H9 (cell line): Measurements from ENCODE around the gene FBRSL1. TPM values are rescaled to one million over a fixed set of nuclear protein-coding genes. Genes with fewer than 3 reads are reported as not detected.

ENCODE experiments used
- DNase-seq: peaks from one replicate; pipeline ENCODE4 v3.0.0-alpha.2; 2017
- H2AFZ ChIP-seq: one replicate; pipeline ENCODE4 v1.6.1; 2013; ENCODE audit warnings: mild to moderate bottlenecking, low read length, control low read depth, moderate library complexity
- H2AK5ac ChIP-seq: 2 replicates; pipeline ENCODE4 v1.6.1; 2013; ENCODE audit warnings: low read length, control low read depth, mixed read lengths; ENCODE audit not compliant: insufficient read length
- H2BK120ac ChIP-seq: one replicate; pipeline ENCODE4 v1.6.1; 2013; ENCODE audit warnings: low read depth, mild to moderate bottlenecking, low read length, control low read depth, inconsistent platforms; ENCODE audit not compliant: poor library complexity, severe bottlenecking
- H2BK12ac ChIP-seq: 2 replicates; pipeline ENCODE4 v1.6.1; 2013; ENCODE audit warnings: low read length, control low read depth, mixed read lengths, low read depth; ENCODE audit not compliant: insufficient read length
- H2BK15ac ChIP-seq: 2 replicates; pipeline ENCODE4 v1.6.1; 2013; ENCODE audit warnings: low read depth, low read length, control low read depth
- H2BK20ac ChIP-seq: one replicate; pipeline ENCODE4 v1.6.1; 2013; ENCODE audit warnings: low read depth, mild to moderate bottlenecking, low read length, control low read depth, inconsistent platforms; ENCODE audit not compliant: poor library complexity, severe bottlenecking
- H2BK5ac ChIP-seq: 2 replicates; pipeline ENCODE4 v1.6.1; 2013; ENCODE audit warnings: low read length, control low read depth, mixed read lengths; ENCODE audit not compliant: insufficient read length
- H3K14ac ChIP-seq: 2 replicates; pipeline ENCODE4 v1.6.1; 2013; ENCODE audit warnings: low read length, control low read depth; ENCODE audit not compliant: insufficient read depth
- H3K18ac ChIP-seq: 2 replicates; pipeline ENCODE4 v1.6.1; 2013; ENCODE audit warnings: low read depth, mild to moderate bottlenecking, mixed read lengths, low read length, control low read depth; ENCODE audit not compliant: insufficient read length
- H3K23ac ChIP-seq: 2 replicates; pipeline ENCODE4 v1.6.1; 2013; ENCODE audit warnings: low read length, control low read depth, mixed read lengths, low read depth; ENCODE audit not compliant: insufficient read length
- H3K23me2 ChIP-seq: 2 replicates; pipeline ENCODE4 v1.6.1; 2013; ENCODE audit warnings: low read depth, mild to moderate bottlenecking, mixed read lengths, low read length, control low read depth; ENCODE audit not compliant: insufficient read length, poor library complexity, severe bottlenecking
- H3K27ac ChIP-seq: 2 replicates; pipeline ENCODE4 v1.5.1; 2013; ENCODE audit warnings: low read length, control low read depth, mixed read lengths, low read depth; ENCODE audit not compliant: insufficient read length
- H3K27me3 ChIP-seq: 2 replicates; pipeline ENCODE4 v1.6.1; 2013; ENCODE audit warnings: low read length, control low read depth, inconsistent platforms; ENCODE audit not compliant: insufficient read depth
- H3K4ac ChIP-seq: 2 replicates; pipeline ENCODE4 v1.6.1; 2013; ENCODE audit warnings: low read depth, mild to moderate bottlenecking, control low read depth, inconsistent platforms, low read length, moderate library complexity
- H3K4me1 ChIP-seq: 2 replicates; pipeline ENCODE4 v1.6.1; 2013; ENCODE audit warnings: low read length, control low read depth, inconsistent platforms; ENCODE audit not compliant: insufficient read depth
- H3K4me2 ChIP-seq: 2 replicates; pipeline ENCODE4 v1.6.1; 2013; ENCODE audit warnings: low read length, control low read depth, mixed read lengths; ENCODE audit not compliant: insufficient read length, insufficient read depth
- H3K56ac ChIP-seq: 2 replicates; pipeline ENCODE4 v1.6.1; 2013; ENCODE audit warnings: low read depth, mild to moderate bottlenecking, mixed read lengths, low read length, control low read depth; ENCODE audit not compliant: insufficient read length
- H3K79me1 ChIP-seq: 2 replicates; pipeline ENCODE4 v1.6.1; 2013; ENCODE audit warnings: low read depth, mild to moderate bottlenecking, moderate library complexity, low read length, control low read depth, inconsistent platforms; ENCODE audit not compliant: insufficient read depth, poor library complexity, severe bottlenecking
- H3K79me2 ChIP-seq: 2 replicates; pipeline ENCODE4 v1.6.1; 2013; ENCODE audit warnings: low read length, control low read depth, inconsistent platforms; ENCODE audit not compliant: insufficient read depth
- H3K9ac ChIP-seq: 2 replicates; pipeline ENCODE4 v1.6.1; 2013; ENCODE audit warnings: low read length, control low read depth, mixed read lengths; ENCODE audit not compliant: insufficient read length; ENCODE audit errors: extremely low read depth
- H3K9me3 ChIP-seq: one replicate; pipeline ENCODE4 v1.6.1; 2013; ENCODE audit warnings: low read depth, low read length, inconsistent platforms; ENCODE audit not compliant: control insufficient read depth
- H3T11ph ChIP-seq: one replicate; pipeline ENCODE4 v1.6.1; 2013; ENCODE audit warnings: mild to moderate bottlenecking, low read length, control low read depth, inconsistent platforms
- H4K20me1 ChIP-seq: one replicate; pipeline ENCODE4 v1.6.1; 2013; ENCODE audit not compliant: control insufficient read depth, insufficient read length, insufficient read depth
- H4K5ac ChIP-seq: 2 replicates; pipeline ENCODE4 v1.6.1; 2013; ENCODE audit warnings: low read depth, mild to moderate bottlenecking, mixed read lengths, low read length, control low read depth; ENCODE audit not compliant: insufficient read length
- H4K8ac ChIP-seq: replicated peaks from 2 replicates; pipeline ENCODE4 v1.6.1; 2013; ENCODE audit warnings: low read length, control low read depth, mixed read lengths, low read depth; ENCODE audit not compliant: insufficient read length
- H4K91ac ChIP-seq: 2 replicates; pipeline ENCODE4 v1.6.1; 2013; ENCODE audit warnings: low read depth, mild to moderate bottlenecking, moderate library complexity, mixed read lengths, low read length, control low read depth; ENCODE audit not compliant: insufficient read length
- H3K27ac Mint-ChIP-seq, 3 experiments: 2 replicates in 2 of 3; 3 replicates in 1 of 3; pipeline ENCODE4 v1.8.0; 2020 to 2021; ENCODE audit warnings: mixed read lengths in 3 of 3, mild to moderate bottlenecking in 1 of 3, moderate library complexity in 1 of 3
- H3K27me3 Mint-ChIP-seq: 2 replicates; pipeline ENCODE4 v1.8.0; 2021; ENCODE audit warnings: low read depth, mild to moderate bottlenecking, moderate library complexity, mixed read lengths
- H3K36me3 Mint-ChIP-seq, 3 experiments: 2 replicates in 2 of 3; 3 replicates in 1 of 3; pipeline ENCODE4 v1.8.0; 2020 to 2021; ENCODE audit warnings: low read depth in 3 of 3, mixed read lengths in 3 of 3; ENCODE audit not compliant: insufficient read depth in 1 of 3
- H3K4me1 Mint-ChIP-seq, 2 experiments: 2 replicates each; pipeline ENCODE4 v1.8.0; 2020; ENCODE audit warnings: mixed read lengths in 2 of 2
- H3K4me3 Mint-ChIP-seq, 2 experiments: 2 replicates in 1 of 2; 3 replicates in 1 of 2; pipeline ENCODE4 v1.8.0; 2020 to 2021; ENCODE audit warnings: mild to moderate bottlenecking in 2 of 2, mixed read lengths in 2 of 2, moderate library complexity in 1 of 2
- H3K9me3 Mint-ChIP-seq, 2 experiments: 2 replicates in 1 of 2; 3 replicates in 1 of 2; pipeline ENCODE4 v1.8.0; 2020; ENCODE audit warnings: mild to moderate bottlenecking in 2 of 2, mixed read lengths in 2 of 2, moderate library complexity in 1 of 2
- CTCF ChIP-seq: fragments of 200-600 bp; sonication (generic); conservative IDR thresholded peaks from 3 replicates; pipeline ENCODE4 v1.8.0; 2021; ENCODE audit warnings: antibody characterized with exemption, mild to moderate bottlenecking
- WGBS: extraction: QIAGEN DNeasy Blood & Tissue Kit; methylation state at CpG from one replicate; pipeline ENCODE4 v1.1.7; 2013; ENCODE audit warnings: missing lambda C conversion rate, low lambda C conversion rate, mixed read lengths; ENCODE audit not compliant: insufficient read length; ENCODE audit errors: extremely low coverage; 5-methylcytosine and 5-hydroxymethylcytosine counted together
- total RNA-seq: library from RNA; stranded (reverse); gene quantifications from 2 replicates; pipeline ENCODE4 v1.2.1, GENCODE V29; 2021

The FBRSL1 gene
- total RNA-seq, 1 experiment from 2014 or later = 90.8 TPM

- no peaks in the 10 kb centered on the region for H3K4me1 ChIP-seq
- Mint-ChIP-seq H3K4me3 (no peak overlapping the region), H3K36me3 (peaks cover 7 to 13% (median 12%) of the 10 kb centered on the region in 3 experiments), H3K9me3 (peaks cover 7 to 9% of the 10 kb centered on the region in 2 experiments), H3K27ac (peak overlapping the region in 2 of 3 experiments; percentile 39 to 55; a peak in 1 of 7 replicates), H3K4me1 (no peaks in the 10 kb centered on the region; a peak in 1 of 4 replicates), H3K27me3 (peaks cover 29% of the 10 kb centered on the region)
- H3K23me2 ChIP-seq = no peaks in the 10 kb centered on the region
- WGBS = no CpG with 5 or more reads among the region's 24 CpGs
- no peak overlapping the region for H2BK20ac ChIP-seq
- H2BK5ac ChIP-seq = no peak overlapping the region
- no peaks in the 10 kb centered on the region; the same call in 1 of the 2 replicates for H3K79me2 ChIP-seq
- H4K91ac ChIP-seq = no peak overlapping the region
- H3K9me3 ChIP-seq = peaks cover 6% of the 10 kb centered on the region
- peaks cover 3% of the 10 kb centered on the region; the same call in 1 of the 2 replicates for H3K27me3 ChIP-seq
- H3K23ac ChIP-seq = no peak overlapping the region
- H4K5ac ChIP-seq = no peak overlapping the region
- H2BK12ac ChIP-seq = no peak overlapping the region
- no peak overlapping the region for H3K18ac ChIP-seq
- no peak overlapping the region for H3K27ac ChIP-seq
- no peak for DNase-seq
- H2AFZ ChIP-seq = no peak overlapping the region
- H2AK5ac ChIP-seq = no peak overlapping the region
- H3K4me2 ChIP-seq = no peak overlapping the region
- no peak overlapping the region for H3T11ph ChIP-seq
- peak overlapping the region; percentile 34; the same call in 1 of the 2 replicates for H3K14ac ChIP-seq
- no peak overlapping the region for H2BK15ac ChIP-seq
- no peak overlapping the region for H4K8ac ChIP-seq
- H4K20me1 ChIP-seq = no peaks in the 10 kb centered on the region
- no peak overlapping the region for H3K56ac ChIP-seq
- H2BK120ac ChIP-seq = no peak overlapping the region
- H3K4ac ChIP-seq = no peak overlapping the region
- no peaks in the 10 kb centered on the region for H3K79me1 ChIP-seq
- TF ChIP-seq CTCF = no peak
- no peak overlapping the region for H3K9ac ChIP-seq
These were observed 23.6 kb downstream of the FBRSL1 start for GRCh38 chr12:132513458-132514135.
